Measurements from ENCODE around the gene TRIM24. TPM values are rescaled to one million over a fixed set of nuclear protein-coding genes. Genes with fewer than 3 reads are reported as not detected.

Gene TRIM24
- polyA plus RNA-seq, 1 donor (not counting 4 experiments of a cell fraction or from before 2014, with no cell fraction given), result 7.9 TPM

DNA sequence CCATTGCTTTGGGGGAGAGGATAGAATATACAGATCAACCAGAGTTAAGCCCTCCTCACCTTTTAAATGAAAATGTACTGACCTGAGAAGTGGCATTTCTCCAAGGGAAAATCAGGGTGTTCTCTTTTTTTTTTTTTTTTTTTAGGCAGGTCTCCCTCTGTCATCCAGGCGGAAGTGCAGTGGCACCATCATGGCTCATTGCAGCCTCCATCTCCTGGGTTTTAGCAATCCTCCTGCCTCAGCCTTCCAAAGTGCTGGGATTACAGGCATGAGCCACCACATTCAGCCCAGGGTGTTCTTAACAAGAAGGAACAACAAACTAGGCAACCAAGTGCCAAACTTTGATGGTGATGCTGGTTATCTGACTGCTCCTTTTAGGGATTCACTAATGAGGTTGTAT, 130.1 kb downstream of the TRIM24 start:
- no peaks in the 10 kb centered on the region for H4K20me1 ChIP-seq (ENCODE audit: control insufficient read depth, extremely low read depth, insufficient read depth, low read length)
- no peaks in the 10 kb centered on the region for H3K79me2 ChIP-seq (ENCODE audit: control insufficient read depth, insufficient read depth, low read length)
- no peak overlapping the region for H3K27ac ChIP-seq (ENCODE audit: control insufficient read depth, insufficient read depth, low read length)
- H3K9me1 ChIP-seq (ENCODE audit: control insufficient read depth, extremely low read depth, insufficient read depth, low read length), result no peaks in the 10 kb centered on the region
- H3K4me3 ChIP-seq (ENCODE audit: control insufficient read depth in 2 of 3, extremely low read depth in 1 of 3, insufficient read depth in 2 of 3, low read depth in 1 of 3, low read length in 3 of 3), result no peak overlapping the region
- no peaks in the 10 kb centered on the region for H3K9me3 ChIP-seq (ENCODE audit: control insufficient read depth, low read depth, low read length)
- no peaks in the 10 kb centered on the region for H3K4me1 ChIP-seq (ENCODE audit: control insufficient read depth, extremely low read depth, insufficient read depth, low read length)
- FAIRE-seq (no peak), DNase-seq (ENCODE audit: low read depth, low spot score) (no peak)
- H2AFZ ChIP-seq (ENCODE audit: control insufficient read depth, low read length), result no peak overlapping the region
- H3K4me2 ChIP-seq (ENCODE audit: control insufficient read depth, extremely low read depth, insufficient read depth, low read depth, low read length), result no peak overlapping the region
- no peaks in the 10 kb centered on the region for H3K27me3 ChIP-seq (ENCODE audit: control insufficient read depth, extremely low read depth, insufficient read depth, low read length)
- dilution Hi-C loops (cut with MboI; ENCODE audit: extremely low pct_ligation_motif_present, low sequenced_read_pairs), result no loop called here
- no peak for TF ChIP-seq EZH2 (IDR thresholded peaks at IDR 0.05; ENCODE audit: low read length)
- TF ChIP-seq, protein P1, sequence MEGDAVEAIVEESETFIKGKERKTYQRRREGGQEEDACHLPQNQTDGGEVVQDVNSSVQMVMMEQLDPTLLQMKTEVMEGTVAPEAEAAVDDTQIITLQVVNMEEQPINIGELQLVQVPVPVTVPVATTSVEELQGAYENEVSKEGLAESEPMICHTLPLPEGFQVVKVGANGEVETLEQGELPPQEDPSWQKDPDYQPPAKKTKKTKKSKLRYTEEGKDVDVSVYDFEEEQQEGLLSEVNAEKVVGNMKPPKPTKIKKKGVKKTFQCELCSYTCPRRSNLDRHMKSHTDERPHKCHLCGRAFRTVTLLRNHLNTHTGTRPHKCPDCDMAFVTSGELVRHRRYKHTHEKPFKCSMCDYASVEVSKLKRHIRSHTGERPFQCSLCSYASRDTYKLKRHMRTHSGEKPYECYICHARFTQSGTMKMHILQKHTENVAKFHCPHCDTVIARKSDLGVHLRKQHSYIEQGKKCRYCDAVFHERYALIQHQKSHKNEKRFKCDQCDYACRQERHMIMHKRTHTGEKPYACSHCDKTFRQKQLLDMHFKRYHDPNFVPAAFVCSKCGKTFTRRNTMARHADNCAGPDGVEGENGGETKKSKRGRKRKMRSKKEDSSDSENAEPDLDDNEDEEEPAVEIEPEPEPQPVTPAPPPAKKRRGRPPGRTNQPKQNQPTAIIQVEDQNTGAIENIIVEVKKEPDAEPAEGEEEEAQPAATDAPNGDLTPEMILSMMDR (optimal IDR thresholded peaks at IDR 0.05 in 1 of 3, IDR thresholded peaks at IDR 0.05 in 1 of 3, conservative IDR thresholded peaks at IDR 0.05 in 1 of 3; ENCODE audit: extremely low read depth in 1 of 3, insufficient read depth in 2 of 3, low read length in 3 of 3), result no peak
- no peak overlapping the region for H3K9ac ChIP-seq (ENCODE audit: control insufficient read depth, extremely low read depth, insufficient read depth, low read length)
- no peaks in the 10 kb centered on the region for H3K36me3 ChIP-seq (ENCODE audit: control insufficient read depth in 2 of 2, extremely low read depth in 1 of 2, insufficient read depth in 2 of 2, low read length in 2 of 2)

DNA sequence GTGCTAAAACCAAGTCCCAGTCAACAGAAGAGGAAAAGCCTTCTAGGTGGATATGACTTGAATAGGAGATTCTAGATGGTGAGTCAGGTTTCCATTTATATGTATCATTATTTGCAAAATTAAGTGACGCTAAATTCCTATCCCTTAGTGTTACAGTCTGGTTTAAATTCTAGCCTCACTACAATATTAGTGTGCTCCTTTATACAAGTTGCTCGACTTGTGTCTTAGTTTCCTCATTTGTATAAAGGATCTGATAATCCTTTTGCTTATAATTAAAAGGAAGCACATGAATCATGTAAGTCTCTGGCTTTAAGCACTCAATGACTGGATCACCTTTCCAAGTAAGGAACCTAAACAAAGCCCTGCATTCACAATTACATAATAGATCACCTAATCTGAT, 135.4 kb downstream of the TRIM24 start:
- Histone ChIP-seq H3K9ac (ENCODE audit: control insufficient read depth, extremely low read depth, insufficient read depth, low read length) (no peak overlapping the region), H3K4me3 (ENCODE audit: control insufficient read depth in 2 of 3, extremely low read depth in 1 of 3, insufficient read depth in 2 of 3, low read depth in 1 of 3, low read length in 3 of 3) (no peak overlapping the region), H3K9me1 (ENCODE audit: control insufficient read depth, extremely low read depth, insufficient read depth, low read length) (no peaks in the 10 kb centered on the region), H3K36me3 (ENCODE audit: control insufficient read depth in 2 of 2, extremely low read depth in 1 of 2, insufficient read depth in 2 of 2, low read length in 2 of 2) (no peaks in the 10 kb centered on the region), H3K4me1 (ENCODE audit: control insufficient read depth, extremely low read depth, insufficient read depth, low read length) (no peaks in the 10 kb centered on the region), H3K79me2 (ENCODE audit: control insufficient read depth, insufficient read depth, low read length) (no peaks in the 10 kb centered on the region), H3K27ac (ENCODE audit: control insufficient read depth, insufficient read depth, low read length) (no peak overlapping the region), H3K4me2 (ENCODE audit: control insufficient read depth, extremely low read depth, insufficient read depth, low read depth, low read length) (no peak overlapping the region), H4K20me1 (ENCODE audit: control insufficient read depth, extremely low read depth, insufficient read depth, low read length) (no peaks in the 10 kb centered on the region), H3K27me3 (ENCODE audit: control insufficient read depth, extremely low read depth, insufficient read depth, low read length) (no peaks in the 10 kb centered on the region), H3K9me3 (ENCODE audit: control insufficient read depth, low read depth, low read length) (no peaks in the 10 kb centered on the region), H2AFZ (ENCODE audit: control insufficient read depth, low read length) (no peak overlapping the region)
- FAIRE-seq, result no peak
- dilution Hi-C loops (cut with MboI; ENCODE audit: extremely low pct_ligation_motif_present, low sequenced_read_pairs), result no loop called here
- no peak for DNase-seq (ENCODE audit: low read depth, low spot score)
- no peak for TF ChIP-seq EZH2 (IDR thresholded peaks at IDR 0.05; ENCODE audit: low read length)
- TF ChIP-seq, protein P1 (optimal IDR thresholded peaks at IDR 0.05 in 1 of 3, IDR thresholded peaks at IDR 0.05 in 1 of 3, conservative IDR thresholded peaks at IDR 0.05 in 1 of 3; ENCODE audit: extremely low read depth in 1 of 3, insufficient read depth in 2 of 3, low read length in 3 of 3), result no peak
